IPS DF 4.7 (cell line): Measurements from ENCODE around the gene RCOR1.

Experiments
- DNase-seq: peaks from one replicate; pipeline ENCODE4 v3.0.0-alpha.2; 2013; ENCODE audit warnings: low spot score; ENCODE audit errors: extremely low read depth

The RCOR1 gene

GRCh38 chr14:102672410-102672960, 80.0 kb downstream of the RCOR1 start:
- no peak for DNase-seq

- no peak for DNase-seq
Observed at GRCh38 chr14:102675396-102675795, 82.9 kb downstream of the RCOR1 start.

- DNase-seq, result no peak
Observed at GRCh38 chr14:102678394-102678793, 85.9 kb downstream of the RCOR1 start.

GRCh38 chr14:102683399-102684297, 91.2 kb downstream of the RCOR1 start:
- DNase-seq, result no peak

- no peak for DNase-seq
Observed at GRCh38 chr14:102684298-102684663, 91.8 kb downstream of the RCOR1 start.

GRCh38 chr14:102686196-102686801, 93.8 kb downstream of the RCOR1 start:
- DNase-seq, result no peak

- DNase-seq, result no peak
Observed at GRCh38 chr14:102688290-102688689, 95.8 kb downstream of the RCOR1 start.

GRCh38 chr14:102690509-102691286, 98.2 kb downstream of the RCOR1 start:
- no peak for DNase-seq

GRCh38 chr14:102691763-102692162, 99.3 kb downstream of the RCOR1 start:
- DNase-seq, result no peak

- DNase-seq, result no peak
Observed at GRCh38 chr14:102692334-102692733, 99.9 kb downstream of the RCOR1 start.

GRCh38 chr14:102693006-102693755, 100.7 kb downstream of the RCOR1 start:
- no peak for DNase-seq

GRCh38 chr14:102694530-102695166, 102.2 kb downstream of the RCOR1 start:
- DNase-seq, result peak; percentile 62

- DNase-seq, result no peak
Observed at GRCh38 chr14:102695167-102695555, 102.7 kb downstream of the RCOR1 start.

- no peak for DNase-seq
Observed at GRCh38 chr14:102696332-102696731, 103.9 kb downstream of the RCOR1 start.

- DNase-seq, result no peak
Observed at GRCh38 chr14:102696856-102697495, 104.5 kb downstream of the RCOR1 start.

GRCh38 chr14:102697501-102697900, 105.1 kb downstream of the RCOR1 start:
- DNase-seq, result no peak

- DNase-seq, result no peak
Observed at GRCh38 chr14:102699416-102700110, 107.1 kb downstream of the RCOR1 start.

- no peak for DNase-seq
Observed at GRCh38 chr14:102708494-102708893, 116.0 kb downstream of the RCOR1 start.

- no peak for DNase-seq
Observed at GRCh38 chr14:102711207-102711606, 118.8 kb downstream of the RCOR1 start.
